ENCODE data around the gene SHOC2.

The SHOC2 gene

GRCh38 chr10:110977662-110978061, 58.3 kb downstream of the SHOC2 start:
- TF ChIP-seq CTCF (IDR thresholded peaks at IDR 0.05): no peak

GRCh38 chr10:110978204-110978603, 58.8 kb downstream of the SHOC2 start:
- no peak for TF ChIP-seq CTCF (IDR thresholded peaks at IDR 0.05)

GRCh38 chr10:110979611-110980010, 60.2 kb downstream of the SHOC2 start:
- no peak for TF ChIP-seq CTCF (IDR thresholded peaks at IDR 0.05)

- TF ChIP-seq CTCF (IDR thresholded peaks at IDR 0.05): no peak
These were observed 61.4 kb downstream of the SHOC2 start for GRCh38 chr10:110980807-110981206.

GRCh38 chr10:110983466-110983865, 64.1 kb downstream of the SHOC2 start:
- TF ChIP-seq CTCF (IDR thresholded peaks at IDR 0.05): no peak

- TF ChIP-seq CTCF (IDR thresholded peaks at IDR 0.05): no peak
These were observed 66.3 kb downstream of the SHOC2 start for GRCh38 chr10:110985497-110986275.

GRCh38 chr10:110989016-110989415, 69.6 kb downstream of the SHOC2 start:
- TF ChIP-seq CTCF (IDR thresholded peaks at IDR 0.05): no peak

All from LNCAP (cell line).